ENCODE data around the gene TBX4. TPM values are rescaled to one million over a fixed set of nuclear protein-coding genes. Genes with fewer than 3 reads are reported as not detected.

Gene TBX4
- total and polyA plus RNA-seq, 9 of the 15 experiments (the other 6 are each of a cell fraction or from before 2014, with no cell fraction given) = not detected

GRCh38 chr17:61510991-61511390, 58.8 kb downstream of the TBX4 start:
- 0% methylated on average over 2 of the region's 2 CpGs for WGBS (ENCODE audit: insufficient coverage, low coverage, missing lambda C conversion rate)
- no peak for FAIRE-seq
- POLR2A ChIA-PET = interaction anchor here (0.8 kb wide), 1 partner anchor 10 kb away, joined by 3 read pairs; no protein-coding TSS in a partner anchor
- no peaks in the 10 kb centered on the region for H3K9me1 ChIP-seq (ENCODE audit: control insufficient read depth, insufficient read depth, low read length)
- no peak for DNase-seq (ENCODE audit: extremely low read depth in 1 of 4, low spot score in 3 of 4)
- H3K9me3 ChIP-seq (replicated peaks; ENCODE audit: control insufficient read depth, insufficient read depth, low read depth, low read length) = no peaks in the 10 kb centered on the region
- H3K4me2 ChIP-seq (ENCODE audit: insufficient read depth, low read length) = no peak overlapping the region
- no peaks in the 10 kb centered on the region for H3K4me1 ChIP-seq (replicated peaks in 1 of 2; ENCODE audit: control insufficient read depth in 2 of 2, insufficient read depth in 2 of 2, low read length in 2 of 2)
- in situ Hi-C loops (cut with MboI) (no loop called here), intact Hi-C loops (cut with micrococcal nuclease) (no loop called here)
- H4K20me1 ChIP-seq (replicated peaks; ENCODE audit: control insufficient read depth, insufficient read depth, low read length) = no peaks in the 10 kb centered on the region
- H3K9ac ChIP-seq (ENCODE audit: insufficient read depth in 1 of 2, low read depth in 2 of 2, low read length in 2 of 2) = no peak overlapping the region
- no peaks in the 10 kb centered on the region for H3K36me3 ChIP-seq (ENCODE audit: control insufficient read depth, insufficient read depth, low read length)
- no peak overlapping the region for H2AFZ ChIP-seq (ENCODE audit: low read depth, low read length)
- H3K27me3 ChIP-seq (ENCODE audit: control insufficient read depth in 2 of 2, insufficient read depth in 2 of 2, low read length in 2 of 2) = peaks cover 8 to 14% of the 10 kb centered on the region in 2 experiments; a peak in 4 of 5 replicates
- H3K79me2 ChIP-seq (ENCODE audit: control insufficient read depth, insufficient read depth, low read length) = no peaks in the 10 kb centered on the region
- H3K27ac ChIP-seq (ENCODE audit: extremely low read depth, low read depth, low read length) = no peak overlapping the region
- no peak overlapping the region for H3K4me3 ChIP-seq
- ATAC-seq = no peak
- BruUV-seq (replicated peaks) = no TSS peak
- TF ChIP-seq, protein P1, sequence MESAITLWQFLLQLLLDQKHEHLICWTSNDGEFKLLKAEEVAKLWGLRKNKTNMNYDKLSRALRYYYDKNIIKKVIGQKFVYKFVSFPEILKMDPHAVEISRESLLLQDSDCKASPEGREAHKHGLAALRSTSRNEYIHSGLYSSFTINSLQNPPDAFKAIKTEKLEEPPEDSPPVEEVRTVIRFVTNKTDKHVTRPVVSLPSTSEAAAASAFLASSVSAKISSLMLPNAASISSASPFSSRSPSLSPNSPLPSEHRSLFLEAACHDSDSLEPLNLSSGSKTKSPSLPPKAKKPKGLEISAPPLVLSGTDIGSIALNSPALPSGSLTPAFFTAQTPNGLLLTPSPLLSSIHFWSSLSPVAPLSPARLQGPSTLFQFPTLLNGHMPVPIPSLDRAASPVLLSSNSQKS (CRISPR knock-in tag; IDR thresholded peaks at IDR 0.05) = no peak
- TF ChIP-seq, protein P2, sequence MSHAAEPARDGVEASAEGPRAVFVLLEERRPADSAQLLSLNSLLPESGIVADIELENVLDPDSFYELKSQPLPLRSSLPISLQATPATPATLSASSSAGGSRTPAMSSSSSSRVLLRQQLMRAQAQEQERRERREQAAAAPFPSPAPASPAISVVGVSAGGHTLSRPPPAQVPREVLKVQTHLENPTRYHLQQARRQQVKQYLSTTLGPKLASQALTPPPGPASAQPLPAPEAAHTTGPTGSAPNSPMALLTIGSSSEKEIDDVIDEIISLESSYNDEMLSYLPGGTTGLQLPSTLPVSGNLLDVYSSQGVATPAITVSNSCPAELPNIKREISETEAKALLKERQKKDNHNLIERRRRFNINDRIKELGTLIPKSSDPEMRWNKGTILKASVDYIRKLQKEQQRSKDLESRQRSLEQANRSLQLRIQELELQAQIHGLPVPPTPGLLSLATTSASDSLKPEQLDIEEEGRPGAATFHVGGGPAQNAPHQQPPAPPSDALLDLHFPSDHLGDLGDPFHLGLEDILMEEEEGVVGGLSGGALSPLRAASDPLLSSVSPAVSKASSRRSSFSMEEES (CRISPR knock-in tag; IDR thresholded peaks at IDR 0.05) = peak; percentile 82
- CTCF ChIA-PET (ENCODE audit: low intra/inter-chr PET ratio) = no interaction called here

Measured in K562 (cell line).